ENCODE data around the gene PARD3. TPM values are rescaled to one million over a fixed set of nuclear protein-coding genes. Genes with fewer than 3 reads are reported as not detected.

PARD3 gene
- total RNA-seq, 2 experiments from 2014 or later, result 0.53 to 0.71 TPM

GRCh38 chr10:34769899-34770298 is 45.2 kb downstream of the PARD3 start:
- H3K4me3 Mint-ChIP-seq, result no peak overlapping the region
- intact Hi-C loops (cut with DNase I, micrococcal nuclease), result no loop called here
- H3K36me3 Mint-ChIP-seq (ENCODE audit: low read depth), result no peaks in the 10 kb centered on the region
- no peaks in the 10 kb centered on the region for H3K27me3 Mint-ChIP-seq
- H3K27me3 ChIP-seq (ENCODE audit: control insufficient read depth in 1 of 2, insufficient read depth in 2 of 2, low read length in 2 of 2), result peaks cover 0 to 2% of the 10 kb centered on the region in 2 experiments
- no peak overlapping the region for H3K27ac Mint-ChIP-seq
- ChIA-PET CTCF (no interaction called here), POLR2A (no interaction called here)
- no peak overlapping the region for H3K27ac ChIP-seq (ENCODE audit: low read depth in 1 of 2, low read length in 2 of 2)
- DNase-seq, result no peak
- no peaks in the 10 kb centered on the region for H3K36me3 ChIP-seq (ENCODE audit: insufficient read depth, low read length)
- no peak for TF ChIP-seq CTCF (IDR thresholded peaks at IDR 0.05)
- H3K4me3 ChIP-seq (ENCODE audit: low read length), result no peak overlapping the region
- ATAC-seq (ENCODE audit: poor library complexity), result no peak
- H3K4me1 ChIP-seq (ENCODE audit: insufficient read depth, low read length), result no peaks in the 10 kb centered on the region
- H3K9me3 Mint-ChIP-seq, result no peaks in the 10 kb centered on the region
- H3K4me1 Mint-ChIP-seq (ENCODE audit: low read depth), result no peaks in the 10 kb centered on the region
- H3K9me3 ChIP-seq (ENCODE audit: control insufficient read depth in 1 of 2, insufficient read depth in 1 of 2, low read length in 2 of 2), result no peaks in the 10 kb centered on the region

GRCh38 chr10:34768972-34769330 is 46.1 kb downstream of the PARD3 start:
- Mint-ChIP-seq H3K27me3 (peaks cover under 1% of the 10 kb centered on the region), H3K4me1 (ENCODE audit: low read depth) (no peaks in the 10 kb centered on the region), H3K9me3 (no peaks in the 10 kb centered on the region), H3K36me3 (ENCODE audit: low read depth) (no peaks in the 10 kb centered on the region), H3K27ac (no peak overlapping the region), H3K4me3 (no peak overlapping the region)
- peaks cover 0 to 2% of the 10 kb centered on the region in 2 experiments for H3K27me3 ChIP-seq (ENCODE audit: control insufficient read depth in 1 of 2, insufficient read depth in 2 of 2, low read length in 2 of 2)
- no peak overlapping the region for H3K27ac ChIP-seq (ENCODE audit: low read depth in 1 of 2, low read length in 2 of 2)
- ChIA-PET POLR2A (no interaction called here), CTCF (no interaction called here)
- ATAC-seq (ENCODE audit: poor library complexity) (no peak), DNase-seq (no peak)
- H3K36me3 ChIP-seq (ENCODE audit: insufficient read depth, low read length), result no peaks in the 10 kb centered on the region
- no peak for TF ChIP-seq CTCF (IDR thresholded peaks at IDR 0.05)
- intact Hi-C loops (cut with DNase I, micrococcal nuclease), result no loop called here
- no peaks in the 10 kb centered on the region for H3K9me3 ChIP-seq (ENCODE audit: control insufficient read depth in 1 of 2, insufficient read depth in 1 of 2, low read length in 2 of 2)
- H3K4me3 ChIP-seq (ENCODE audit: low read length), result no peak overlapping the region
- H3K4me1 ChIP-seq (ENCODE audit: insufficient read depth, low read length), result no peaks in the 10 kb centered on the region

GRCh38 chr10:34768261-34768971 is 46.7 kb downstream of the PARD3 start:
- Histone ChIP-seq H3K27me3 (ENCODE audit: control insufficient read depth in 1 of 2, insufficient read depth in 2 of 2, low read length in 2 of 2) (peaks cover 0 to 2% of the 10 kb centered on the region in 2 experiments), H3K4me1 (ENCODE audit: insufficient read depth, low read length) (no peaks in the 10 kb centered on the region), H3K36me3 (ENCODE audit: insufficient read depth, low read length) (no peaks in the 10 kb centered on the region), H3K9me3 (ENCODE audit: control insufficient read depth in 1 of 2, insufficient read depth in 1 of 2, low read length in 2 of 2) (no peaks in the 10 kb centered on the region), H3K4me3 (ENCODE audit: low read length) (no peak overlapping the region), H3K27ac (ENCODE audit: low read depth in 1 of 2, low read length in 2 of 2) (no peak overlapping the region)
- H3K27ac Mint-ChIP-seq, result no peak overlapping the region
- no peak overlapping the region for H3K4me3 Mint-ChIP-seq
- no peak for TF ChIP-seq CTCF (IDR thresholded peaks at IDR 0.05)
- H3K4me1 Mint-ChIP-seq (ENCODE audit: low read depth), result no peaks in the 10 kb centered on the region
- ChIA-PET CTCF (no interaction called here), POLR2A (no interaction called here)
- H3K9me3 Mint-ChIP-seq, result no peaks in the 10 kb centered on the region
- intact Hi-C loops (cut with DNase I, micrococcal nuclease), result no loop called here
- DNase-seq (no peak), ATAC-seq (ENCODE audit: poor library complexity) (no peak)
- H3K36me3 Mint-ChIP-seq (ENCODE audit: low read depth), result no peaks in the 10 kb centered on the region
- H3K27me3 Mint-ChIP-seq, result peaks cover 3% of the 10 kb centered on the region
